PC-3 (cell line): ENCODE results near the gene SIAE.

ENCODE experiments used
- EZH2 ChIP-seq: fragments of 300-600 bp; sonication (generic); IDR thresholded peaks from one replicate; pipeline ENCODE4 v1.6.1; 2017; ENCODE audit warnings: antibody characterized with exemption, mild to moderate bottlenecking, low read length; ENCODE audit not compliant: unreplicated experiment
- EZH2phosphoT487 ChIP-seq: fragments of 300-600 bp; sonication (generic); IDR thresholded peaks from 2 replicates; pipeline ENCODE4 v1.6.1; 2018; ENCODE audit warnings: mild to moderate bottlenecking, antibody characterized with exemption, low read length, borderline replicate concordance
- TF ChIP-seq, protein P1 (sequence below): fragments of 300-600 bp; sonication (generic); conservative IDR thresholded peaks from 2 replicates; pipeline ENCODE4 v1.5.1; 2017; ENCODE audit warnings: antibody characterized with exemption, low read depth, mild to moderate bottlenecking, low read length

DNA sequence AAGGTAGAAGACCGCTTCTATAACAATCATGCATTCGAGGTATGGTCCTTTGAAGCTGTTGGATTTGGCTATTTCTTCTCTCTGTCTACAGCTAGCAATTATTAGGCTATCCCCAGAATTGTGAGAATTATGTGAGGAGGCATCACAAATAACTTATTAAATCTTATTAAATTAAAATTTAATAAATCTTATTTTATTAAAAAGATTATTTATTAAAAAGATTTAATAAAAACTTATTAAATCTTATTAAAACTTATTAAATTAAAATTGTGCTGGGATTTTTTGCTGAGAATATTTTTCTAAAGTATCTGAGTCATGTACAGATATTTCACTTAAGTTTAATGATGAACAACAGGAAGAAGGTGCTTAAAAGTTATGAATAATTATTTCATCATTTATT is 7.9 kb upstream of the SIAE start:
- TF ChIP-seq, protein P1, sequence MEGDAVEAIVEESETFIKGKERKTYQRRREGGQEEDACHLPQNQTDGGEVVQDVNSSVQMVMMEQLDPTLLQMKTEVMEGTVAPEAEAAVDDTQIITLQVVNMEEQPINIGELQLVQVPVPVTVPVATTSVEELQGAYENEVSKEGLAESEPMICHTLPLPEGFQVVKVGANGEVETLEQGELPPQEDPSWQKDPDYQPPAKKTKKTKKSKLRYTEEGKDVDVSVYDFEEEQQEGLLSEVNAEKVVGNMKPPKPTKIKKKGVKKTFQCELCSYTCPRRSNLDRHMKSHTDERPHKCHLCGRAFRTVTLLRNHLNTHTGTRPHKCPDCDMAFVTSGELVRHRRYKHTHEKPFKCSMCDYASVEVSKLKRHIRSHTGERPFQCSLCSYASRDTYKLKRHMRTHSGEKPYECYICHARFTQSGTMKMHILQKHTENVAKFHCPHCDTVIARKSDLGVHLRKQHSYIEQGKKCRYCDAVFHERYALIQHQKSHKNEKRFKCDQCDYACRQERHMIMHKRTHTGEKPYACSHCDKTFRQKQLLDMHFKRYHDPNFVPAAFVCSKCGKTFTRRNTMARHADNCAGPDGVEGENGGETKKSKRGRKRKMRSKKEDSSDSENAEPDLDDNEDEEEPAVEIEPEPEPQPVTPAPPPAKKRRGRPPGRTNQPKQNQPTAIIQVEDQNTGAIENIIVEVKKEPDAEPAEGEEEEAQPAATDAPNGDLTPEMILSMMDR: no peak
- TF ChIP-seq EZH2phosphoT487: no peak
- no peak for TF ChIP-seq EZH2
